Measurements from ENCODE around the gene SPEN.

DNA sequence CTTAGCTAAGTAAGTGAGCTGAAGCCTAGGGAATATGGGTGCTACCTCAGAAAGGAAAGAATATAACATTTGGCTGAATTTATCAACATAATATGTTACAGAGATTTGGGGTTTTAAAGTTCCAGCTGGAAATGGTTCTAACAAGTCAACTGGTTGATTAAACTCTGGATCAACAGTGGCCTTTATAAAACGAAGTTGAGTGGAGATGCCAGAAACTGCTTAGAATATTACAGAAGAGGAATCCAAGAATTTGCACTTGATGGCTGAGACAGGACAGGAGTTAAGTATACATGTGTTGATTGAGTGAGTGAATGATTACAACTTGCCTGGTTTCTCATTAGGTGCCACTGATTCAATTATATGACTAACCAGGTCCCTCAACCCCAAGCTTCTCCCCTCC lies 135.8 kb downstream of the SPEN start:
- TF ChIP-seq, protein P1, sequence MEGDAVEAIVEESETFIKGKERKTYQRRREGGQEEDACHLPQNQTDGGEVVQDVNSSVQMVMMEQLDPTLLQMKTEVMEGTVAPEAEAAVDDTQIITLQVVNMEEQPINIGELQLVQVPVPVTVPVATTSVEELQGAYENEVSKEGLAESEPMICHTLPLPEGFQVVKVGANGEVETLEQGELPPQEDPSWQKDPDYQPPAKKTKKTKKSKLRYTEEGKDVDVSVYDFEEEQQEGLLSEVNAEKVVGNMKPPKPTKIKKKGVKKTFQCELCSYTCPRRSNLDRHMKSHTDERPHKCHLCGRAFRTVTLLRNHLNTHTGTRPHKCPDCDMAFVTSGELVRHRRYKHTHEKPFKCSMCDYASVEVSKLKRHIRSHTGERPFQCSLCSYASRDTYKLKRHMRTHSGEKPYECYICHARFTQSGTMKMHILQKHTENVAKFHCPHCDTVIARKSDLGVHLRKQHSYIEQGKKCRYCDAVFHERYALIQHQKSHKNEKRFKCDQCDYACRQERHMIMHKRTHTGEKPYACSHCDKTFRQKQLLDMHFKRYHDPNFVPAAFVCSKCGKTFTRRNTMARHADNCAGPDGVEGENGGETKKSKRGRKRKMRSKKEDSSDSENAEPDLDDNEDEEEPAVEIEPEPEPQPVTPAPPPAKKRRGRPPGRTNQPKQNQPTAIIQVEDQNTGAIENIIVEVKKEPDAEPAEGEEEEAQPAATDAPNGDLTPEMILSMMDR (IDR thresholded peaks at IDR 0.05; ENCODE audit: poor library complexity) = no peak
- TF ChIP-seq EZH2 (IDR thresholded peaks at IDR 0.05; ENCODE audit: borderline replicate concordance) (no peak), EZH2phosphoT487 (IDR thresholded peaks at IDR 0.05; ENCODE audit: low read depth, severe bottlenecking, unreplicated experiment) (no peak)
